Hypothalamus (tissue), 51 donors: ENCODE data around the gene PDZD8.

ENCODE experiments used
- DNase-seq, 51 donors: peaks; one replicate each; lab custom pipeline; 2025; lab: John Stamatoyannopoulos, UW

Gene PDZD8, protein sequence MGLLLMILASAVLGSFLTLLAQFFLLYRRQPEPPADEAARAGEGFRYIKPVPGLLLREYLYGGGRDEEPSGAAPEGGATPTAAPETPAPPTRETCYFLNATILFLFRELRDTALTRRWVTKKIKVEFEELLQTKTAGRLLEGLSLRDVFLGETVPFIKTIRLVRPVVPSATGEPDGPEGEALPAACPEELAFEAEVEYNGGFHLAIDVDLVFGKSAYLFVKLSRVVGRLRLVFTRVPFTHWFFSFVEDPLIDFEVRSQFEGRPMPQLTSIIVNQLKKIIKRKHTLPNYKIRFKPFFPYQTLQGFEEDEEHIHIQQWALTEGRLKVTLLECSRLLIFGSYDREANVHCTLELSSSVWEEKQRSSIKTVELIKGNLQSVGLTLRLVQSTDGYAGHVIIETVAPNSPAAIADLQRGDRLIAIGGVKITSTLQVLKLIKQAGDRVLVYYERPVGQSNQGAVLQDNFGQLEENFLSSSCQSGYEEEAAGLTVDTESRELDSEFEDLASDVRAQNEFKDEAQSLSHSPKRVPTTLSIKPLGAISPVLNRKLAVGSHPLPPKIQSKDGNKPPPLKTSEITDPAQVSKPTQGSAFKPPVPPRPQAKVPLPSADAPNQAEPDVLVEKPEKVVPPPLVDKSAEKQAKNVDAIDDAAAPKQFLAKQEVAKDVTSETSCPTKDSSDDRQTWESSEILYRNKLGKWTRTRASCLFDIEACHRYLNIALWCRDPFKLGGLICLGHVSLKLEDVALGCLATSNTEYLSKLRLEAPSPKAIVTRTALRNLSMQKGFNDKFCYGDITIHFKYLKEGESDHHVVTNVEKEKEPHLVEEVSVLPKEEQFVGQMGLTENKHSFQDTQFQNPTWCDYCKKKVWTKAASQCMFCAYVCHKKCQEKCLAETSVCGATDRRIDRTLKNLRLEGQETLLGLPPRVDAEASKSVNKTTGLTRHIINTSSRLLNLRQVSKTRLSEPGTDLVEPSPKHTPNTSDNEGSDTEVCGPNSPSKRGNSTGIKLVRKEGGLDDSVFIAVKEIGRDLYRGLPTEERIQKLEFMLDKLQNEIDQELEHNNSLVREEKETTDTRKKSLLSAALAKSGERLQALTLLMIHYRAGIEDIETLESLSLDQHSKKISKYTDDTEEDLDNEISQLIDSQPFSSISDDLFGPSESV

DNA sequence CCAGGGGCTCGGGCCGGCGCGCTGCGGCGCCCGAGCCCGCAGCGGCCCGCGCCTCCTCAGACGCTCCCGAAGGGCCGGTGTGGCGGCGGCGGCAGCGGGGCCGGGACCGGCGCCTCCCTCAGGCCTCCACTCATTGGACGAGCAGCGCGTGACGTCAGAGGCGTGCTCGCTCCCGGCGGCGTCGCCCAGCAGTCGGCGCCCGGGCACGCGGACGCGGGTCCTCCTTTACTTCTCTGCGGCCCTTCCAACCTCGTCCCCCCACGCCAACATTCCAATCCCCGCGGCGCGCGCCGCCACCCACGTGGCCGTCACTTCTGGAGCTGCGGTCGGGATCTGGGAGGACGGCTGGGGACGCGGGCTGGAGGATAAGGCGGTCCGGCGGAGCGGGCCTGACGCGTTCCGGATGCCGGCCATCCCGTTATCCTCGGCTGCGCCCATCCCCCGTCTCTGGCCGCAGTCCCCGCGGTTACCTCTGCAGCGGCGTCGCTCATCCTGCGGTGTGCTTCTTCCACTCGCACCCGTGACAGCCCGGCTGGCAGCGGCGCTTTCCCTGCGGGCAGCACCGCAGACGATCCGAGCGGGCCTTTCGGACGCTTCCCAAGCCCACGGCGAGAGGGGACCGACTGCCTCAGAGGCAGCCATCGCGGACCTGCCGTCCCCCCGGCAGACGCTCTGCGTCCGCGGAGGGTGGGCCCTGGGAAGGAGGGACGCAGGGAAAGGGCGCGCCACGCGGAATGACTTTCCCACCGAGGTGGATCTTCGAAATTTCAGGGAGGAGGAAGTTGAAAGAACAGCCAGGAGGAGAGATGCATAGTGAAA is at the start of gene PDZD8:
PDZD8 (minus strand) TSS at position 81 of the 819 bp plus-strand sequence. CDS start 213 bp downstream, outside the sequence.
- peak; percentile 35 to 95 (median 89) for DNase-seq

DNA sequence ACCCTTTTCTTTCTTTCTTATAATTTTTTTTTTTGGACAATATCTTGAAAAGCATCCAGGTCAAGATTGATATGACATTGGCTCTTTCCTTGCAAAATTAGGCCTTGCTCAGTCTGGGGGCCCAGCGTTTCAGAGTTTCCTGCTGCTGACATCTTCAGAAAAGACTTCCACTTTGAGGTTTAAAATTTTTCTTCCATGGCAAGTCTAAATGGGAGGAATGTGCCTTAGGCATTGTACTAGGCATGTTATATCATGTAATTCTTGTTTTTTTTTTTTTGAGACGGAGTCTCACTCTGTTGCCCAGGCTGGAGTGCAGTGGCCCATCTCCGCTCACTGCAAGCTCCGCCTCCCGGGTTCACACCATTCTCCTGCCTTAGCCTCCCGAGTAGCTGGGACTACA is 48.9 kb upstream of the PDZD8 start:
- DNase-seq = no peak

DNA sequence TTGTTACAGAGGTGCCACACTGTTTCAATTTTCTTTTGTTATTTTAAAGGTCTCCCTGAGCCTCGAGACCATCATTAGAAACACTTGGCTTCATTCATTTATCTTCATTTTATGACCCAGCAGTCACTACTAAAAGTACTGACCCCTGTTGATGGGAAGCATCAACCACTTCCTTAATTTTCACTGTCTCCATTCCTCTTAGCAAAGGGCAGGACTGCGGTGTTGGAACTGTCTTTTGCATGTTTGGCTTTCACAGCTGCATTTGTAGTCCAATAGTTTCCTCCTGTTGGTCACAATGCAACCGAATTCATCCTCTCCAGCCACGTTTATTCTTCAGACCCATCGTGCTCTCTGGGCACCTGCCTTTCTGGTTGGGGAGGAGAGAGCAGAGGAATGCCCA is 46.7 kb upstream of the PDZD8 start:
- no peak for DNase-seq

DNA sequence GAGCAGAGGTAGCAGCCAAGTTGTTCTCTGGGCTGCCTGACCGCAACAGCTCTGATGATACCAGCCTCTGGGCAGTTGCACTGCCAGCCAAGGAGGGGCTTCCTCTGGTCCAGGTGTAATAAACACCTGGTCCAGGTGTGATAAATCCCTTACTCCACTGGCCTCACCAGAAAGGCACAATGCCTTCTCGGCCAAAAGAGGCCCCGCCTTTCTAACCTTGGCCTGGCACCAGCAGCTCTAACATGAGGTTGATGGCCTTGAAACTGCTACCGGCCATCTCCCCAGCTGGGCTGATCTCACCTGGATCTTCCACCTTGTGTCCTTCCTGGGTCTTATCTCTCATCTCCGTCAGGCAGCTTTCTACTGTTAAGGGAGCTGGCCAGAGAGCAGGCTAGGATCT is 45.5 kb upstream of the PDZD8 start:
- no peak for DNase-seq

DNA sequence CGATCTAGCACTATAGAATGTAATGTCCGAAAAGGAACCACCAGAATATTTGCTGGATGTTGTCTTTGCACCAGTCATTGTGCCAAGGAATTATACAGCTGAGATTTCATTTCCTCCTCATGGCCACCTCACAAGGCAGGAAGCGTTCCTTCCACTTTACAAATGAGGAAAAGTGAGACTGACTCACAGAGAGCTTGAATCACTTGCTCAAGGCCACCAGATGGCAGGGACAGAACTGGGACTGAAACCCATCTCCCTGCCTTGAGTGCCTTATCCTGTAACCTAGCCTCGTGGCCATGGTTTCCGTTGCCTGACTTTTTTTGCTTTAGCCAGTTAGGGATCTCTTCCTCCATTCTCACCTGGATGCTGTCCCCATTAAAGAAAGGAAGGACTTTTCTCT is 44.7 kb upstream of the PDZD8 start:
- no peak for DNase-seq

DNA sequence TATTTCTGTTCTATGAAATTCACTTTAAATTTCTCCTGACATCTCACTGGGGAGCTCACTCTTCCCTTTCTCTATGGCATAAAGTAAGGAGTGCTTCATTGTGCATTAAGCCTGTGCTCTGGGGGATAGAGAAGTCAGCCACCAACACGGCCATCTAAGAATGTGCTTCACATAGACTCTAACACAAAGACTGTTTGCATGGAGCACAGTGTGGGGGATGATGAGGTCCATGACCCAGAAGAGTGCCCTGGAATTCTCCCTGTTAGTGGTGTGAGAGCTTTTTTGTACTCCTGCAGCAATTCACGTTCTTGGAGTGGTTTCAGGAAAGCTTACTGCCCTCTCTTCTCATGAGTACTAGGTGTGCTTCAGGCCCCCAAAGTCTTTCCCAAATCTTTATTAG is 43.9 kb upstream of the PDZD8 start:
- DNase-seq = no peak

DNA sequence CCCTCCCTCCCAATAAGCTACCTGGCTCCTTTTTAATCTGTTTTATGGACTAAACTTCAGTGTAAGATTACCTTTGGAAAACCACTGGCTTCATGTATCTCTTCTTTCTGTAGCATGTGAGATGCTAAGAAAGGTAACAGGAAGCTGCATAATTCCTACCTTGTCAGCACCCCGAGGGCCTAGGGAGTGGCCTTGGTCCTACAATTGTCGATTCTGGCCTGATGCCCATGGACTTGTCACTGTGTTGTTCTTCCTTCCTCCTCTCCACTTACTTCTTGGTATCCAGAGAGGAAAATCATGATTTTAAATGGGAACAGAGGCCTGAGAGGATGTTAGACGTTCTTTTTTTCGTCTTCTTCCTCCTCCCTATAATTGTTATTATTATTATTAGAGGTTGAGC is 42.9 kb upstream of the PDZD8 start:
- DNase-seq = no peak

DNA sequence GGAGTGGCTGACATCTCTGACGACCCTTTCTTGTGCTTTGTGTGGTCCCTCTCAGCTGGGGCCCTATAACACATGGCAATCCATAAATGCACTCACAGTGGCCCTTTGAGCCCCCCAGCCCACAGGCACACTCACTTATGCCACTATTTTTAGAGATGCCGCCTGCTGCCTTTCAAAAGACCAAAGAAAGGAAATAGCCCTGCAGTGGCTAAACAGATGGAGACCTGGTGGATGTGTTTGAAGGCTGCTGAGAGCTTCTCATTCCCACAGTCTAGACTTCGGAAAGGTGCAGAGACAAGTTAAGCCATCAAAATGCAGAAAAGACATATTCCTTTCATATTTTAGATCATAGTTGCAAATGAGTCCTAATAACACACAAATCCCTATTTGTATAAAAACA is 42.0 kb upstream of the PDZD8 start:
- no peak for DNase-seq

DNA sequence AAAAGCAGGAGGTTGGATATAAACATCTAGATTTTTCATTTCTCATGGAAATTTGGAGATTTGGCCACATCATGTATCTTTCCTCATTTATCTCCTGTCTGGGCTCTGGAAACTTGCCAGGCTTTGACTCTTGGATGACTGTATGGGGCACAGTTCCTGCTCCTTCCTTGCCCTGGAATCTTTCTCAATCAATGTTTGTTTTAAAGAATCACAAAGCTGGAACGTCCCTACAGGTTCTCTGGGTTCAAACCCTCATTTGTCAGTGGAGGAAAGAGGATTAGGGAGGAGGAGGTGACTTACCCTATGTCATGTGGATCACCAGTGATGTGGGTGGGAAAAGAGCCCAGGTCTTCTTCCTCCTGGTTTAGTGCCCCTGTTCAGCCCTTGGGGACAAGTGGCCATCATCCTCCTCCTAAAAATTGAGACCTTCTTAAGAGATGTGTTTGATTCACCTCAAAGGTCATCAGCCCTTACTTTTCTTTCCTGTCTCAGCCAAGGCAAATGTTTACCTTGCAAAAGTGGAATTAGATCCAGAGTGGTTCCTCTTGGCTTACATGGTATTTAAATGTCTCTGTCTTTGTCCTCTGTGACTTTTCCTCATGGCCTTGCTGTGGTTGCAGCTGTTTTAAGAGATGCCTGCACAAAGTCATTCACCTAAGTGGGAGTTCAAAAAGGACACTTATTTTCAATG is 38.8 kb upstream of the PDZD8 start:
- no peak for DNase-seq

DNA sequence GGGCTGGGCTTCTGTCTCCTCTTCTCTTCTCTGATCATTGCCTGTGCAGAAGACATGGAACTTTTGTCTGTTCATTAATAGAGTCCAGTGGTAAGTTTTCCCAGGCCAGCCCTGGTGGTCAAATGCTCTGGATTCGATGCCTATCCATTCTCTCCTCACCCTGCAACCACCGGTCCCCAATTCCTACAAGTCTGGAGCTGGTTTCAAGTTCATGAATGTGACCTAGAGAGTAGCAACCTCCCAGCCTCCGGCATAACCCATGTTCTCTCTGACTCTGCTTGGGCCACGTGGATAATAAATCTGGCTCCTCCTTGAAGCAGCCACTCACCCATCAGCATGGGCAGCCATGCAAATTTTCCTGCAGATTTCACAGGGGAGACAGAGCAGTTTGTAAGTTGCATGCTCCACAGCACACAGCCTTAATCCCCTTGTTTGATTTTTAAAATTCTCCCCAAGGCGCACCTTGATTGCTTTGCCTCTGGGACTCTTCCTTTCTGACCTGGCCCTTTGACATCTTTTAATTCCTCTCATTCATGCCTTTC is 37.3 kb upstream of the PDZD8 start:
- DNase-seq = no peak

DNA sequence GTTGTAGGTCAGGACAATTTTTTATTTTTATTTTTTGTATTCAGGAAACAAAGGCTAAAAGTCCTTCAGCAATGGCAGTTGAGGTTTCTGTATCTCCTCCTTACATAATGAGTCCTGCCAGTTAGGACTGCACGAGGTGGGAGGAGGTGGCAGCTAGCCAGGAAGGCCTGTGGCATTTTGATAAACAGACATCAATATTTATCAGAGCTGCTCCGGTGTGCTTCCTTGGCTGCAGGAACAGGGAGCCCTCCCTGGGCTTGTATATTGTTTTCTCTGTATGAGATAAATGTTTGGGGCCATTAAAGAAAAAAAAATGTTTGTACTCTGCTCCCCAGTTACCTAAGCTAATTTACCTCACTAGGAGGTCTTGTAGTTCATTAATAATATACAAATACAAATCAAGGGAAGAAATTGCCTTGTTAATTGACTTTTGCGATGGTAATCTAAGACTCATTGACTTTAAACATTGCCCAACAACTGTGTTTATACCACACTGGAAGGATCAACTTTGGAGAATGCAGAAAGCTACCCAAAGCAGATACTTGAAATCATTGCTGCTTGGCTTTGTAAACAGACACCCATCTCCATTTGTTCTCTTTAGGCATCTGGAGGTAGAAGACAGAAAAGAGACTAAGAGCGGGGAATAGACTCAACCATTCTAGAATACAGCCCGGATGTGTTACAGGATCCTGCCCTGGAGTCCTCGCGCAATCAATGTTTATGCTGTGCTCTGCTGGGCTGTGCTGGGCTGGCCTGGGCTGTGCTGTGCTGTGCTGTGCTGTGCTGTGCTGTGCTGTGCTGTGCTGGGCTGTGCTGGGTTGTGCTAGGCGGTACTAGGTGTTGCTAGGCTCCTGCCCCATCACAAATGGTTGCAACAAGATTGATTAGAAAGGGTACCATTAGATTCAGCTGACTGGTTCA is 36.5 kb upstream of the PDZD8 start:
- DNase-seq = no peak

DNA sequence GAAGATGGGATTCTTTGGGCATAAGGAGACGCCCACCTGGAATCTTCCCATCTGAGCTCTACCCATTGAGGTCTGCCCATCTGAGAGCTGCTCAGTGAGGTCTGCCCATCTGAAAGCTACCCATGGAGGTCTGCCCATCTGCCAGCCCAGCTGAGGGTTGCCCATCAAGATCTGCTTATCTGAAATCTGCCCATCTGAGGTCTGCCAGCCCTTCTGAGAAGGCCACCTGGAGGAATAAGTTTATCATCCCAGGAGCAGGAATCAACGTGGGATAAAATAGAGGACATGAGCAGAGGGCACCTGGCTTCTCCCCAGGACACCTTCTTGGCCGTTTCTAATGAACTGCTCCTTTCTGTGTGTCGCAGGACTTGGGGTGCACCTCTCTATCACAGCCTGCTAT is 35.3 kb upstream of the PDZD8 start:
- DNase-seq = no peak

DNA sequence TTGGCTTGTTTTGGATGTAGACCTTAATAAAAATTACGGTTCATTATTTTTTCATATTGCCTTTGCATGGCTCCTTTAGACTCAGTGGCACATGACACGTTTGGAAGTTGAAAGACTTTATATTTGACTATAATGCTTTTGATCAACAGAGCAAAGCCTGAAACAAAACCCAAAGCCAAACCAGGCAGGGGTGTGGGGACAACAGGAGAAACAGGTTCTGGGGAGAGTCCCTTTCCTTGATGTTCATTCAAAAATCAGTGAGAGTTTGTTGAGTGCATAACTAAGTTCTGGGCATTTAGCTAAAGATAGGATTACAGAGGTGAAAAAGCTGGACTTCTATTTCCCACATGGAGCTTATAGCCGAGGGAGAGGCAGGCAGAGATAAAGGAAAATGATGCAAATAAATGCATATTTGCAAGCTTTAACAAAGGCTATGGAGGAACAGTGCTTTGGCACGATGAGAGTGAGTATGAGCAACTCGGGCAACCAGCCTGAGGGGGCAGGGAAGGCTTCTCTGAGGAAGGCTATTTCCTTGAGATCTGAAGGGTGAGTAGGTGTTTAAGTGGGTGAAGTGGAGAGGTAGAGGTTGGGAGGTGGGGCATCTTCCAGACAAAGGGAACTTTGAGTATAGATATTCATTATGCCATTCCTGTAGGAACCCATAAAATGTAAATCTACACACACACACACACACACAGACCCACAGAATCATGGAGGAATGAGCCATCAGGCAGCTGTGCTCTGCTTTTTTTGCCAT is 34.5 kb upstream of the PDZD8 start:
- DNase-seq = no peak

DNA sequence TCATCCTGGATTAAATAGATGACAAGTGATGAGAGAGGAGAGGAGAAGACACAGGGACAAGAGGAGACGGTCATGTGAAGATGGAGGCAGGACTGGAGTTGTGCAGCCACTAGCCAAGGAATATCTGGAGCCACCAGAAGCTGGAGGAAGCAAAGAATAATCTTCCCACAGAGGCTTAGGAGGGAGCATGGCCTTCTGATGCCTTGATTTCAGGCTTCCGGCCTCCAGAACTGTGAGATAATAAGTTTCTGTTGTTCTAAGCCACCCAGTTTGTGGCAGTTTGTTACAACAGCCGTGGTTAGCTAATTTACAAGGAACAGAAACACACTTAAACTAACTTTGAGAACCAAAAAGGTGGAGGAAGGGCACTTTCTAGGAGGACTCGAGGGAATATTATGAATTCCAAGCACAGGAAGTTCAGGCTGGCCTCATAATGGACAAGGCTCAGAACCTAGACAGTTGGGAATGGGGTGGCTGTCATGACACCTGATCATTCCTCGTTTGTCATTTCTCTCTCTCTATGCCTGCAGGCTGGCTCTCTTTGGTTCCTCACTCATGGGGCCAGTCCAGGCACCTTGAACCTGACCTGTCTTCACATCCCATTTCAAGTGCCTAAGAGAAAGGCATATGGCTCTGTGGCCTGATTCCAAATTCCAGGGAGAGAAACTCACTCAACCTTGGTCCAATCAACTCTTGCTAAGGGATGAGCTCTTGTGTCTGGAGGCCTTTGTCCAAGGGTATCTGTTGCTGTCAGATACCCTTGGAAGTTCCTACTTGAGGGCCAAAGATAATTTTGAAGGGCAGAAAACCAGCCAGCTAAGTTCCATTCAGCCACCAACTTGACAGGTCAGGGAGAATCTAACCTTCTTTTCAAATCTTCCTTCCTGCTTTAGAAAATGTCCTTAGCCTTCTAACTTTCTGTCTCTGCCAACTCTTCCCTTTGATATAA is 33.5 kb upstream of the PDZD8 start:
- DNase-seq = no peak

DNA sequence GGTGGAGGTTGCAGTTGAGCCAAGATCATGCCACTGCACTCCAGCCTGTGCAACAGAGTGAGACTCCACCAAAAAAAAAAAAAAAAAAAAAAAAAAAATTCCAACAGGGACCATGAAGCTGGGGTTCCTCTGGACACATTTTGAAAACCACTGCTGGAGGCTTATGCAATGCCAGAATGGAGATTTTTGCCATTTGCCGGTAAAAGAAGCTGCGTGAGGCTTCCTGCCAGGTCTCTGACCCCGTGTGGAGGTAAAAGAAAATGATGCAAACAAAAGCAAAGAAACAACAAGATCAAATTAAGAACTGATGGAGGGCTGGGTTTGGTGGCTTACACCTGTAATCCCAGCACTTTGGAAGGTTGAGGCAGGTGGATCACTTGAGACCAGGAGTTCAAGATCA is 30.5 kb upstream of the PDZD8 start:
- DNase-seq = no peak

DNA sequence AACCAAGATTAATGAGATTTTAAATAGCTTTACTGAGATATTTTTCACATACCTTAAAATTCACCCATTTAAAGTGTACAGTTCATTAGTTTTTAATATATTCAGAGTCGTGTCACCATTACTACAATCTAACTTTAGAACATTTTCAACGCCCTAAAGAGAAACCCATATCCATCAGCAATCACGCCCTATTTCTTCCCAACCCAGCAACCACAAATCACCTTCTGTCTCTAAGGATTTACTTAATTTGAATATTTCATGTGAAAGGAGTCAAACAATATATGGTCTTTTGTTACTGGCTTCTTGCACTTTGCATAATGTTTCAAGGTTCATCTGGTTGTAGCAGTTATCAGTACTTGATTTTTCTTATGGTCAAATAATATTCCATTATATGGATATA is 25.1 kb upstream of the PDZD8 start:
- DNase-seq = no peak
